Measurements from ENCODE around the gene MAN1A1.

- TF ChIP-seq CTCF (IDR thresholded peaks at IDR 0.05 in 4 of 5, conservative IDR thresholded peaks at IDR 0.05 in 1 of 5) (no peak), POLR2A (IDR thresholded peaks at IDR 0.05) (no peak)
These were observed 30.2 kb upstream of the MAN1A1 start for GRCh38 chr6:119379809-119380208.

All from gastrocnemius medialis (tissue), 4 donors.